Measurements from ENCODE around the gene YWHAB. TPM values are rescaled to one million over a fixed set of nuclear protein-coding genes. Genes with fewer than 3 reads are reported as not detected.

Gene YWHAB
- total RNA-seq, 2 experiments from 2014 or later: 163 to 167 TPM

DNA sequence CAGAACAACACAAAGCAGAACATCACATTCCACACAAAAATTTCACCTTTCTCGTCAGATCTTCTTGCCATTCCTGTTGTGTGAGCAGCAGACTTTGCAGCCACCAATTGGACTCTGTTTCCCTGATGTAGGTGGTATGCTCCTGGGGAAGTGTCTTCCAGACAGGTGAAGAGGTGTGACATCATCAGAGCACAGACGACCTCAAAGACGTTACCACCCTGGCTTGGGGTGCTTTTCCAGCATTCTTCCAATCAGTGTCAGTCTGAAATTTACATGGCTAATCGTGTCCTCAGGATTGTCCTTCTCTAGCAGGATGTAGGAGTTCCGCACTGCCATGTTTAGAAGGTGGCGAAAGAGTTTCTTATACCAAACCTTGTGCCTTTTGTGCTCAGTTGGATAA, 43.5 kb upstream of the YWHAB start:
- no peaks in the 10 kb centered on the region for H3K36me3 Mint-ChIP-seq (ENCODE audit: low read depth)
- Histone ChIP-seq H3K27me3 (ENCODE audit: control insufficient read depth in 1 of 2, insufficient read depth in 2 of 2, low read length in 2 of 2) (no peaks in the 10 kb centered on the region), H3K36me3 (ENCODE audit: insufficient read depth, low read length) (no peaks in the 10 kb centered on the region), H3K27ac (ENCODE audit: low read depth in 1 of 2, low read length in 2 of 2) (no peak overlapping the region), H3K4me1 (ENCODE audit: insufficient read depth, low read length) (no peaks in the 10 kb centered on the region), H3K4me3 (ENCODE audit: low read length) (no peak overlapping the region), H3K9me3 (ENCODE audit: control insufficient read depth in 1 of 2, insufficient read depth in 1 of 2, low read length in 2 of 2) (no peaks in the 10 kb centered on the region)
- peaks cover 3% of the 10 kb centered on the region for H3K9me3 Mint-ChIP-seq
- TF ChIP-seq, protein P1, sequence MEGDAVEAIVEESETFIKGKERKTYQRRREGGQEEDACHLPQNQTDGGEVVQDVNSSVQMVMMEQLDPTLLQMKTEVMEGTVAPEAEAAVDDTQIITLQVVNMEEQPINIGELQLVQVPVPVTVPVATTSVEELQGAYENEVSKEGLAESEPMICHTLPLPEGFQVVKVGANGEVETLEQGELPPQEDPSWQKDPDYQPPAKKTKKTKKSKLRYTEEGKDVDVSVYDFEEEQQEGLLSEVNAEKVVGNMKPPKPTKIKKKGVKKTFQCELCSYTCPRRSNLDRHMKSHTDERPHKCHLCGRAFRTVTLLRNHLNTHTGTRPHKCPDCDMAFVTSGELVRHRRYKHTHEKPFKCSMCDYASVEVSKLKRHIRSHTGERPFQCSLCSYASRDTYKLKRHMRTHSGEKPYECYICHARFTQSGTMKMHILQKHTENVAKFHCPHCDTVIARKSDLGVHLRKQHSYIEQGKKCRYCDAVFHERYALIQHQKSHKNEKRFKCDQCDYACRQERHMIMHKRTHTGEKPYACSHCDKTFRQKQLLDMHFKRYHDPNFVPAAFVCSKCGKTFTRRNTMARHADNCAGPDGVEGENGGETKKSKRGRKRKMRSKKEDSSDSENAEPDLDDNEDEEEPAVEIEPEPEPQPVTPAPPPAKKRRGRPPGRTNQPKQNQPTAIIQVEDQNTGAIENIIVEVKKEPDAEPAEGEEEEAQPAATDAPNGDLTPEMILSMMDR (IDR thresholded peaks at IDR 0.05): no peak
- peaks cover 37% of the 10 kb centered on the region for H3K27me3 Mint-ChIP-seq
- no peak overlapping the region for H3K27ac Mint-ChIP-seq
- no peak for DNase-seq
- intact Hi-C loops (cut with DNase I, micrococcal nuclease): no loop called here
- no peak for ATAC-seq (ENCODE audit: poor library complexity)
- POLR2A ChIA-PET: no interaction called here
- CTCF ChIA-PET: no interaction called here
- no peaks in the 10 kb centered on the region for H3K4me1 Mint-ChIP-seq (ENCODE audit: low read depth)
- H3K4me3 Mint-ChIP-seq: no peak overlapping the region

DNA sequence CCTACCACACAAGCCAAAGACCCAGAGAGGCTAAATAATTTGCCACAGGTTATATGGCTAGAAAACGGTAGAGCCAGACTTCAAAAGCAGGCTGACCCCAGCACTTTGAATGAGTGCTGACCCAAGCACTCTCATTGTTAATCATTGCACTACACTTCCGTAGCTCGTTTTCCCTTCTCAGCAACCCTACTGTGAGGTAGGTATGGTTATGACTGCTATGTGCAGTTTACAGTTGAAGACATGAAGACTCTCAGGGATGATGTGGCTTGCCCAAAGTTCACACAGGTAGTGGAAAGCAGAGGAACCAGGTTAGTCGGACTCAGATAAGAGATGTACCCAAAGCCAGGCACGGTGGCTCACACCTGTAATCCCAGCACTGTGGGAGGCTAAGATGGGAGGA, 41.6 kb upstream of the YWHAB start:
- peaks cover 42% of the 10 kb centered on the region for H3K27me3 Mint-ChIP-seq
- Histone ChIP-seq H3K4me3 (ENCODE audit: low read length) (no peak overlapping the region), H3K27ac (ENCODE audit: low read depth in 1 of 2, low read length in 2 of 2) (no peak overlapping the region), H3K27me3 (ENCODE audit: control insufficient read depth in 1 of 2, insufficient read depth in 2 of 2, low read length in 2 of 2) (no peaks in the 10 kb centered on the region), H3K4me1 (ENCODE audit: insufficient read depth, low read length) (no peaks in the 10 kb centered on the region), H3K9me3 (ENCODE audit: control insufficient read depth in 1 of 2, insufficient read depth in 1 of 2, low read length in 2 of 2) (no peaks in the 10 kb centered on the region), H3K36me3 (ENCODE audit: insufficient read depth, low read length) (no peaks in the 10 kb centered on the region)
- no peaks in the 10 kb centered on the region for H3K36me3 Mint-ChIP-seq (ENCODE audit: low read depth)
- ChIA-PET CTCF (interaction anchor here (0.6 kb wide), 1 partner anchor 14 kb away, joined by 3 read pairs; no protein-coding TSS in a partner anchor), POLR2A (no interaction called here)
- H3K4me3 Mint-ChIP-seq: no peak overlapping the region
- no peaks in the 10 kb centered on the region for H3K4me1 Mint-ChIP-seq (ENCODE audit: low read depth)
- no peak for DNase-seq
- intact Hi-C loops (cut with DNase I, micrococcal nuclease): no loop called here
- peaks cover 3% of the 10 kb centered on the region for H3K9me3 Mint-ChIP-seq
- no peak overlapping the region for H3K27ac Mint-ChIP-seq
- no peak for ATAC-seq (ENCODE audit: poor library complexity)
- TF ChIP-seq, protein P1 (IDR thresholded peaks at IDR 0.05): no peak

DNA sequence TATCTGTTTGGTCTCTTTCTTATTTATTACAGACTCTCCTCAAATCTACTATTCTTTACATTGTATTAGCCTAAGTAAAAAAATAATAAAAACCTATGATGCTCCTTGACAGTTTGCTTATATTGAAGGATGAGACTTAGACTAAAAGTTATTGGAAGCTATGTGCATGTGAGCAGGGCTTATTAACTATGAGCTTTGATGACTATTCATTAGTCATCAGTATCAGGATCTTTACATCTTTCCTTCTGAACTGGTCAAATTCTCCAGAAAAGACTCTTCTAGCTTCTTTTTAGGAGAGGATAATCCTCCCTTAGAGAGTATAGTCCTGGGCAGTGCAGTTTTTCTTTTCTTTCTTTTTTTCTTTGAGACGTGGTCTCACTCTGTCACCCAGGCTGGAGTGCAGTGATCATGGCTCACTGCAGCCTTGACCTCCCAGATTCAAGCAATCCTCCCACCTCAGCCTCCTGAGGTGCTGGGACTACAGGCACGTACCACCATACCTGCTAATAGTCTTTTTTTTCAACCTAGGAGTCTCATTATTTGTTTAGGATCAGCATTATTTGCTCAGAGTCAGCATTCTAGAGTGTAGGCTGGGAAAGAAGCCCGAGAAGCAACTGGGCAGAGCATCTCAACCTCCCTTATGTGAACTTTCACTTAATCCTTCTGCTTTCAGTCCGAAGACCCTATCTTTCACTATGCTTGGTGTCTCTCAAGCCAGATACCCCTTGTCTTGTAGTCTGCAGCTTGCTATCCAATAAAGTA, 37.1 kb upstream of the YWHAB start:
- intact Hi-C loops (cut with DNase I, micrococcal nuclease): no loop called here
- H3K36me3 ChIP-seq (ENCODE audit: insufficient read depth, low read length): no peaks in the 10 kb centered on the region
- H3K9me3 Mint-ChIP-seq: no peaks in the 10 kb centered on the region
- no peaks in the 10 kb centered on the region for H3K9me3 ChIP-seq (ENCODE audit: control insufficient read depth in 1 of 2, insufficient read depth in 1 of 2, low read length in 2 of 2)
- TF ChIP-seq, protein P1 (IDR thresholded peaks at IDR 0.05): no peak
- no peaks in the 10 kb centered on the region for H3K36me3 Mint-ChIP-seq (ENCODE audit: low read depth)
- POLR2A ChIA-PET: no interaction called here
- no peaks in the 10 kb centered on the region for H3K4me1 ChIP-seq (ENCODE audit: insufficient read depth, low read length)
- no peak overlapping the region for H3K27ac ChIP-seq (ENCODE audit: low read depth in 1 of 2, low read length in 2 of 2)
- ATAC-seq (ENCODE audit: poor library complexity) (no peak), DNase-seq (no peak)
- no peak overlapping the region for H3K4me3 ChIP-seq (ENCODE audit: low read length)
- peaks cover 2 to 4% of the 10 kb centered on the region in 2 experiments for H3K27me3 ChIP-seq (ENCODE audit: control insufficient read depth in 1 of 2, insufficient read depth in 2 of 2, low read length in 2 of 2)
- H3K27me3 Mint-ChIP-seq: peaks cover 27% of the 10 kb centered on the region
- H3K27ac Mint-ChIP-seq: no peak overlapping the region
- CTCF ChIA-PET: no interaction called here
- H3K4me1 Mint-ChIP-seq (ENCODE audit: low read depth): no peaks in the 10 kb centered on the region
- H3K4me3 Mint-ChIP-seq: no peak overlapping the region

All from CD4-positive, alpha-beta T cell (primary cell).